ENCODE data around the gene ELL.

- TF ChIP-seq, protein P1, sequence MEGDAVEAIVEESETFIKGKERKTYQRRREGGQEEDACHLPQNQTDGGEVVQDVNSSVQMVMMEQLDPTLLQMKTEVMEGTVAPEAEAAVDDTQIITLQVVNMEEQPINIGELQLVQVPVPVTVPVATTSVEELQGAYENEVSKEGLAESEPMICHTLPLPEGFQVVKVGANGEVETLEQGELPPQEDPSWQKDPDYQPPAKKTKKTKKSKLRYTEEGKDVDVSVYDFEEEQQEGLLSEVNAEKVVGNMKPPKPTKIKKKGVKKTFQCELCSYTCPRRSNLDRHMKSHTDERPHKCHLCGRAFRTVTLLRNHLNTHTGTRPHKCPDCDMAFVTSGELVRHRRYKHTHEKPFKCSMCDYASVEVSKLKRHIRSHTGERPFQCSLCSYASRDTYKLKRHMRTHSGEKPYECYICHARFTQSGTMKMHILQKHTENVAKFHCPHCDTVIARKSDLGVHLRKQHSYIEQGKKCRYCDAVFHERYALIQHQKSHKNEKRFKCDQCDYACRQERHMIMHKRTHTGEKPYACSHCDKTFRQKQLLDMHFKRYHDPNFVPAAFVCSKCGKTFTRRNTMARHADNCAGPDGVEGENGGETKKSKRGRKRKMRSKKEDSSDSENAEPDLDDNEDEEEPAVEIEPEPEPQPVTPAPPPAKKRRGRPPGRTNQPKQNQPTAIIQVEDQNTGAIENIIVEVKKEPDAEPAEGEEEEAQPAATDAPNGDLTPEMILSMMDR (IDR thresholded peaks at IDR 0.05): no peak
- TF ChIP-seq POLR2A (IDR thresholded peaks at IDR 0.05): no peak
These were observed 45.1 kb upstream of the ELL start for GRCh38 chr19:18566953-18567352.

Data from testis (tissue), 2 donors.